GM18505 (cell line): Measurements from ENCODE around the gene BPHL.
A peak's percentile ranks its signal among the peaks of the same experiment; 100 is the strongest.
"Not testable (repeated sequence)": the region's sequence is repeated elsewhere in the genome, so short reads cannot be mapped to it uniquely, and the experiment has no call there.

ENCODE experiments used
- ATAC-seq: cut with Tn5 transposase; IDR thresholded peaks from one replicate; pipeline ENCODE4 v1.9.1; 2021; ENCODE audit not compliant: unreplicated experiment
- POLR2A ChIP-seq: IDR thresholded peaks from 4 replicates; pipeline ENCODE4 v1.6.1; 2011; ENCODE audit warnings: borderline replicate concordance; ENCODE audit not compliant: insufficient read depth, insufficient read length; ENCODE audit errors: extremely low read depth

Gene BPHL

GRCh38 chr6:3118353-3119039 lies at the start of gene BPHL:
Gene BPHL, plus strand, starts transcription at chr6:3118711. Its CDS starts 30 bp downstream, at chr6:3118741.
- peak; percentile 79 for TF ChIP-seq POLR2A
- ATAC-seq, result peak; percentile 94

- TF ChIP-seq POLR2A, result no peak
Measured at GRCh38 chr6:3071568-3071967, 46.9 kb upstream of the BPHL start.

GRCh38 chr6:3072798-3073197 lies 45.7 kb upstream of the BPHL start:
- no peak for ATAC-seq
- no peak for TF ChIP-seq POLR2A

More at GRCh38 chr6:3071568-3071967, 46.9 kb upstream of the BPHL start:
- ATAC-seq, result no peak

GRCh38 chr6:3073382-3073781 lies 45.1 kb upstream of the BPHL start:
- ATAC-seq, result no peak
- no peak for TF ChIP-seq POLR2A

GRCh38 chr6:3075772-3076113 lies 42.8 kb upstream of the BPHL start:
- no peak for ATAC-seq
- TF ChIP-seq POLR2A, result no peak

GRCh38 chr6:3076320-3076719 lies 42.2 kb upstream of the BPHL start:
- ATAC-seq, result no peak
- TF ChIP-seq POLR2A, result no peak

GRCh38 chr6:3077430-3077829 lies 41.1 kb upstream of the BPHL start:
- no peak for ATAC-seq
- TF ChIP-seq POLR2A, result no peak

GRCh38 chr6:3078952-3079351 lies 39.6 kb upstream of the BPHL start:
- ATAC-seq, result not testable (repeated sequence)

- ATAC-seq, result no peak
- TF ChIP-seq POLR2A, result no peak
Measured at GRCh38 chr6:3079682-3080081, 38.8 kb upstream of the BPHL start.

- TF ChIP-seq POLR2A, result no peak
- no peak for ATAC-seq
Measured at GRCh38 chr6:3081960-3082359, 36.6 kb upstream of the BPHL start.

- TF ChIP-seq POLR2A, result no peak
- no peak for ATAC-seq
Measured at GRCh38 chr6:3085074-3085473, 33.4 kb upstream of the BPHL start.

- TF ChIP-seq POLR2A, result no peak
- ATAC-seq, result no peak
Measured at GRCh38 chr6:3086282-3086946, 32.1 kb upstream of the BPHL start.

- no peak for ATAC-seq
- no peak for TF ChIP-seq POLR2A
Measured at GRCh38 chr6:3088446-3088845, 30.1 kb upstream of the BPHL start.

- ATAC-seq, result no peak
Measured at GRCh38 chr6:3088968-3089367, 29.5 kb upstream of the BPHL start.

GRCh38 chr6:3090013-3090412 lies 28.5 kb upstream of the BPHL start:
- TF ChIP-seq POLR2A, result no peak
- no peak for ATAC-seq

More at GRCh38 chr6:3088968-3089367, 29.5 kb upstream of the BPHL start:
- TF ChIP-seq POLR2A, result no peak

- ATAC-seq, result no peak
Measured at GRCh38 chr6:3094815-3095214, 23.7 kb upstream of the BPHL start.

More at GRCh38 chr6:3094815-3095214, 23.7 kb upstream of the BPHL start:
- no peak for TF ChIP-seq POLR2A
